Esophagus muscularis mucosa (tissue), 4 donors: ENCODE measurements around the gene OMG. TPM values are rescaled to one million over a fixed set of nuclear protein-coding genes. Genes with fewer than 3 reads are reported as not detected.

Experiments
- DNase-seq: peaks from one replicate; pipeline ENCODE4 v3.0.0-alpha.2; 2017; ENCODE audit errors: extremely low spot score
- H3K27ac ChIP-seq, 4 donors: fragments of 200-600 bp; sonication (generic); replicated peaks in 1 of 4; 1 replicate in 3 of 4; 2 replicates in 1 of 4; pipeline ENCODE4 v1.5.1; 2016 to 2019; ENCODE audit warnings: mild to moderate bottlenecking in 1 of 4
- H3K27me3 ChIP-seq, 4 donors: fragments of 200-600 bp; sonication (generic); one replicate each; pipeline versions ENCODE4 v1.5.1 to v1.6.0; 2016 to 2019
- H3K36me3 ChIP-seq, 4 donors: fragments of 200-600 bp; sonication (generic); one replicate each; pipeline ENCODE4 v1.5.1; 2016 to 2019
- H3K4me1 ChIP-seq, 4 donors: fragments of 200-600 bp; sonication (generic); one replicate each; pipeline ENCODE4 v1.5.1; 2016 to 2019
- H3K4me3 ChIP-seq, 4 donors: fragments of 200-600 bp; sonication (generic); 1 replicate in 2 of 4; 2 replicates in 2 of 4; pipeline ENCODE4 v1.5.1; 2016 to 2019; ENCODE audit warnings: mild to moderate bottlenecking in 4 of 4, moderate library complexity in 1 of 4
- H3K9me3 ChIP-seq, 4 donors: fragments of 200-600 bp; sonication (generic); 1 replicate in 3 of 4; 2 replicates in 1 of 4; pipeline ENCODE4 v1.5.1; 2016 to 2019
- CTCF ChIP-seq, 3 experiments: fragments of 200-600 bp in 2 of 3; fragments of 450-650 bp in 1 of 3; sonication (generic) in 2 of 3; IDR thresholded peaks; one replicate each; pipeline ENCODE4 v1.5.1; 2017 to 2019; ENCODE audit warnings: antibody characterized with exemption in 3 of 3, mild to moderate bottlenecking in 2 of 3, moderate library complexity in 1 of 3
- EP300 ChIP-seq: sonication (generic); formaldehyde crosslinking; IDR thresholded peaks from one replicate; pipeline ENCODE4 v1.6.1; 2017; ENCODE audit warnings: antibody characterized with exemption
- POLR2A ChIP-seq: fragments of 450-650 bp; IDR thresholded peaks from one replicate; pipeline ENCODE4 v1.6.1; 2017; ENCODE audit warnings: antibody characterized with exemption, moderate library complexity, mild to moderate bottlenecking, low read depth
- POLR2AphosphoS5 ChIP-seq, 2 donors: sonication (generic); formaldehyde crosslinking; IDR thresholded peaks; one replicate each; pipeline ENCODE4 v1.6.1; 2017; ENCODE audit warnings: antibody characterized with exemption in 2 of 2
- WGBS: methylation state at CpG from one replicate; pipeline ENCODE4 v1.1.5; 2018; 5-methylcytosine and 5-hydroxymethylcytosine counted together
- intact Hi-C: fragments of 100-400 bp; cut with DNase I; formaldehyde crosslinking; loops from one replicate; pipeline ENCODE4 v1.15.1; 2023
- total RNA-seq, 4 donors: library from RNA; depleted of rRNA; stranded (reverse); fragments of >200 nt; gene quantifications; one replicate each; pipeline versions ENCODE4 v1.1.0 to v1.2.1, GENCODE V29; 2016

OMG gene
- total RNA-seq, 4 donors from 2014 or later, result 0.66 to 1.1 TPM; not detected in 2

GRCh38 chr17:31309556-31309955 is 12.5 kb upstream of the OMG start:
- no peak for DNase-seq
- H3K27ac ChIP-seq, result peak overlapping the region in 3 of 4 donors; percentile 2 to 20 (median 11)
- 75% methylated on average over 2 of the region's 2 CpGs for WGBS

GRCh38 chr17:31308372-31309334 is 11.6 kb upstream of the OMG start:
- Histone ChIP-seq H3K27ac (no peak overlapping the region), H3K27me3 (no peaks in the 10 kb centered on the region), H3K36me3 (peaks cover 0 to 12% (median 2%) of the 10 kb centered on the region in 4 donors), H3K4me3 (no peak overlapping the region), H3K9me3 (no peaks in the 10 kb centered on the region), H3K4me1 (no peaks in the 10 kb centered on the region)
- TF ChIP-seq POLR2AphosphoS5 (IDR thresholded peaks at IDR 0.05), result no peak
- TF ChIP-seq POLR2A, result no peak
- no peak for TF ChIP-seq CTCF (IDR thresholded peaks at IDR 0.05)
- TF ChIP-seq EP300, result no peak
- no peak for DNase-seq
- 74% methylated on average over 5 of the region's 5 CpGs for WGBS
- intact Hi-C loops, result no loop called here

More at GRCh38 chr17:31309556-31309955, 12.5 kb upstream of the OMG start:
- no peak overlapping the region for H3K4me3 ChIP-seq
- no peaks in the 10 kb centered on the region for H3K27me3 ChIP-seq
- no peaks in the 10 kb centered on the region for H3K9me3 ChIP-seq
- intact Hi-C loops, result no loop called here
- no peaks in the 10 kb centered on the region for H3K4me1 ChIP-seq
- TF ChIP-seq POLR2AphosphoS5 (IDR thresholded peaks at IDR 0.05), result no peak
- TF ChIP-seq EP300, result no peak
- no peak for TF ChIP-seq CTCF (IDR thresholded peaks at IDR 0.05)
- TF ChIP-seq POLR2A, result no peak
- peaks cover 0 to 7% (median 2%) of the 10 kb centered on the region in 4 donors for H3K36me3 ChIP-seq

- Histone ChIP-seq H3K9me3 (no peaks in the 10 kb centered on the region), H3K36me3 (peaks cover 0 to 12% (median 2%) of the 10 kb centered on the region in 4 donors), H3K4me1 (no peaks in the 10 kb centered on the region), H3K27ac (no peak overlapping the region), H3K27me3 (no peaks in the 10 kb centered on the region), H3K4me3 (no peak overlapping the region)
- intact Hi-C loops, result no loop called here
- no peak for DNase-seq
- WGBS, result 81% methylated on average over 1 of the region's 1 CpG
- no peak for TF ChIP-seq POLR2AphosphoS5 (IDR thresholded peaks at IDR 0.05)
- no peak for TF ChIP-seq POLR2A
- TF ChIP-seq CTCF (IDR thresholded peaks at IDR 0.05), result no peak
- no peak for TF ChIP-seq EP300
Observed at GRCh38 chr17:31307640-31308039, 10.6 kb upstream of the OMG start.

GRCh38 chr17:31299624-31300023 is 2.6 kb upstream of the OMG start:
- H3K27me3 ChIP-seq, result no peaks in the 10 kb centered on the region
- TF ChIP-seq EP300 (no peak), POLR2AphosphoS5 (IDR thresholded peaks at IDR 0.05) (no peak), POLR2A (no peak), CTCF (IDR thresholded peaks at IDR 0.05) (no peak)
- H3K4me3 ChIP-seq, result no peak overlapping the region
- H3K4me1 ChIP-seq, result no peaks in the 10 kb centered on the region
- intact Hi-C loops, result no loop called here
- H3K9me3 ChIP-seq, result no peaks in the 10 kb centered on the region
- peaks cover 0 to 5% (median 0%) of the 10 kb centered on the region in 4 donors for H3K36me3 ChIP-seq
- DNase-seq, result no peak
- H3K27ac ChIP-seq, result no peak overlapping the region
